Measurements from ENCODE around the gene CMC1.
"Not testable (repeated sequence)": the region's sequence is repeated elsewhere in the genome, so short reads cannot be mapped to it uniquely, and the experiment has no call there.

CMC1 gene

DNA sequence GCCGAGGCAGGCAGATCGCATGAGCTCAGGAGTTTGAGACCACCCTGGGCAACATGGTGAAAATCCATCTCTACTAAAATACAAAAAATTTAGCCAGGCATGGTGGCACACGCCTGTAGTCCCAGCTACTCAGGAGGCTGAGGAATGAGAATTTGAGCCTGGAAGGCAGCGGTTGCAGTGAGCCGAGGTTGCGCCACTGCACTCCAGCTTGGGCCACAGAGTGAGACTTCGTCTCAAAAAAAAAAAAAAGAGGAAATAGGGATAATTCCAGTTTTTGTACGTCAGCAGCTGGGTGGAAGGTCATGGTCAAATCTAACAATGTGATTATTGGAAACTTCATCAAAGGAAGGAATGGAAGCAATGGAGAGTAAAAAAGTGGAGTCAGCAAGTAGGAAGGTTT, 3.1 kb downstream of the CMC1 start:
- Histone ChIP-seq H3K4me3 (ENCODE audit: low read length) (no peak overlapping the region), H3K9ac (ENCODE audit: low read depth, low read length) (no peak overlapping the region), H3K9me3 (ENCODE audit: insufficient read depth, low read depth, low read length) (no peaks in the 10 kb centered on the region), H3K4me1 (ENCODE audit: insufficient read depth, low read length) (peaks cover 36% of the 10 kb centered on the region), H3K27me3 (ENCODE audit: insufficient read depth, low read length) (no peaks in the 10 kb centered on the region), H3K27ac (ENCODE audit: low read depth, low read length) (no peak overlapping the region), H3K36me3 (ENCODE audit: insufficient read depth, low read length) (no peaks in the 10 kb centered on the region)
- WGBS: 94% methylated on average over 8 of the region's 8 CpGs

DNA sequence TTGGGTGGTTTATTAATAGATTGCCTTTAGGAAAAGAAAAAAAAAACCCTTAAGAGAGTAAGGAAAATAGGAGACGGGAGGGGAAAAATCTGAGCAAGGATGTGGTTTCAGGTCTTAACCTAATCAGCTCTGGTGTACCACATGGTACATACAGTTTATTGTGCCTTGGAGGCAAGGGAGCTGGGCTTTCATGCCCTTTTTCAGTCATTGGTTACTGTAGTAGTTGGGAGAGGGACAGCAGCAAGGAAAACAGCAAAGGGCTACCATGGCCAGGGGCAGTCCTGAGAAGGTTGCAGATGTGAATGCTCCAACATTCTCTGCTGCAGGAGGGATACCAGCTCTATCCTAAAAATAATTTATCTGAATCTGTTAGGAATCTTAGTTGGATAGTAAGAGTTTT, 5.9 kb downstream of the CMC1 start:
- H3K27me3 ChIP-seq (ENCODE audit: insufficient read depth, low read length): no peaks in the 10 kb centered on the region
- no peaks in the 10 kb centered on the region for H3K9me3 ChIP-seq (ENCODE audit: insufficient read depth, low read depth, low read length)
- H3K4me3 ChIP-seq (ENCODE audit: low read length): no peak overlapping the region
- H3K36me3 ChIP-seq (ENCODE audit: insufficient read depth, low read length): 0 out of 2 replicates have a peak, but pooled peaks cover 3% of the 10 kb centered on the region
- WGBS: 85% methylated on average over 1 of the region's 1 CpG
- H3K9ac ChIP-seq (ENCODE audit: low read depth, low read length): no peak overlapping the region
- no peak overlapping the region for H3K27ac ChIP-seq (ENCODE audit: low read depth, low read length)
- peaks cover 28% of the 10 kb centered on the region for H3K4me1 ChIP-seq (ENCODE audit: insufficient read depth, low read length)

DNA sequence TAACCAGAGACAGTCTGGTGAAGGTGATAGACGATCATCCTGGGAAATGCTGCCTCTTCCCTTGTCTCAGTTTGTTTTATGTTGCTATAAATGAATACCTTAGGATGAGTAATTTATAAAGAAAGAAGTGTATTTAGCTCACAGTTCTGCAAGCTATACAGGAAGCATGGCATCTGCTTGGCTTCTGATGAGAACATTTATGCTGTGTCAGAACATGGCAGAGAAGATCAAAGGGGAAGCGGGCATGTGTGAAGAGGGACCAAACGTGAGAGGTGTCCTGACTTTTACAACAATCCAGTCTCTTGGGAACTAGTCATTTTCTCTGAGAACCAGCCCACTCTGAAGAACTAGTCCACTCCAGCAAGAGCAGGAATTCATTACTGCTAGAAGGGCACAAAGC, 9.6 kb downstream of the CMC1 start:
- Histone ChIP-seq H3K27me3 (ENCODE audit: insufficient read depth, low read length) (no peaks in the 10 kb centered on the region), H3K27ac (ENCODE audit: low read depth, low read length) (no peak overlapping the region), H3K4me1 (ENCODE audit: insufficient read depth, low read length) (peaks cover 37% of the 10 kb centered on the region), H3K9ac (ENCODE audit: low read depth, low read length) (no peak overlapping the region), H3K4me3 (ENCODE audit: low read length) (no peak overlapping the region), H3K36me3 (ENCODE audit: insufficient read depth, low read length) (0 out of 2 replicates have a peak, but pooled peaks cover 3% of the 10 kb centered on the region), H3K9me3 (ENCODE audit: insufficient read depth, low read depth, low read length) (no peaks in the 10 kb centered on the region)
- 90% methylated on average over 3 of the region's 3 CpGs for WGBS

DNA sequence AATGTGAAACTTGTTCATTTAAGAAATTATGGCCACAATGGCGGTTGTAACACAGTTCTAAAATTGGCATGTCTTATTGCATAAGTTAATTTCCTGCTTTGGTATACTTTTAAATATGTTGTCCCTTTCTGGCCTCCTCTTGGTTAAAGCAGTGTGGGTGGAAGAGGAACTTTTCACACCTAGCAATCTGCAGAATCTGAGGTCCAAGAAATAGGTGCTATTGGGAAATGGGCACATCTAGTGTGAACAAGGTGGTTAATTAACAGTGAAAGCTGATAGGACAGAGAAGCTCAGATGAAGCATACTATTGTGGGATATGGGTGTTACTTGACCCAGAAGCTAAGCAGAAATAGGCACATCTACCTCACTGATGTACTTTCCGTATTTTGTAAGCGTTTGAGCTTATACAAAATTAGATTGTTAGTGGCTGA, 10.6 kb downstream of the CMC1 start:
- Histone ChIP-seq H3K36me3 (ENCODE audit: insufficient read depth, low read length) (0 out of 2 replicates have a peak, but pooled peaks cover 3% of the 10 kb centered on the region), H3K4me3 (ENCODE audit: low read length) (no peak overlapping the region), H3K9ac (ENCODE audit: low read depth, low read length) (no peak overlapping the region), H3K9me3 (ENCODE audit: insufficient read depth, low read depth, low read length) (no peaks in the 10 kb centered on the region), H3K4me1 (ENCODE audit: insufficient read depth, low read length) (peaks cover 33% of the 10 kb centered on the region), H3K27ac (ENCODE audit: low read depth, low read length) (no peak overlapping the region), H3K27me3 (ENCODE audit: insufficient read depth, low read length) (no peaks in the 10 kb centered on the region)
- 89% methylated on average over 3 of the region's 3 CpGs for WGBS

DNA sequence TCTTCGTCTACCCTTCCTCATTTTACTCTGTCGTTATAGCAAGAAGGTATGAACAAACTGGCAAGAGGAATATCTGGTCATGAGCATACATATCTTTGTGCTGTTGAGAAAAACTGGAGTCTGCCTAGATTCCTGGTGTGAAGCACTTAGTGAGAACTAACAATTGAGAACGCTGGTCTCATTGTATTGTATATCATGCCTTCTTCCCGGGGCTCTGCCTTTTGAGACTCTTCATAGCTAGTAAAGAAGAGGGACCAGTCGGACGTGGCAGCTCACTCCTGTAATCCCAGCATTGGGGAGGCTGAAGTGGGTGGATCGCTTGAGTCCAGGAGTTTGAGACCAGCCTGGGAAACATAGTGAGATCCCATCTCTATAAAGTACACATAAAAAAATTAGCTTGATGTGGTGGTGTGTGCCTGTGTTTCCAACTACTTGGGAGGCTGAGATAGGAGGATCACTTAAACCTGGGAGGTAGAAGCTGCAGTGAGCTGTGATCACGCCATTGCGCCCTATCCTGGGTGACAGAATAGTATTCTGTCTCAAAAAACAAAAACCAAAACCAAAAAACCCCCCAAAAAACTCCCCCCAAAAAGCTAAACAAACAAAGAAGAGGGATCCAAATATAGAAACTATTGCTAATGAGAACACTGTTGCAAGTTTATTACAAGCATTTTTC, 11.8 kb downstream of the CMC1 start:
- WGBS: 61% methylated on average over 7 of the region's 9 CpGs
- no peaks in the 10 kb centered on the region for H3K9me3 ChIP-seq (ENCODE audit: insufficient read depth, low read depth, low read length)
- no peaks in the 10 kb centered on the region for H3K27me3 ChIP-seq (ENCODE audit: insufficient read depth, low read length)
- H3K4me1 ChIP-seq (ENCODE audit: insufficient read depth, low read length): peaks cover 28% of the 10 kb centered on the region
- no peak overlapping the region for H3K9ac ChIP-seq (ENCODE audit: low read depth, low read length)
- H3K36me3 ChIP-seq (ENCODE audit: insufficient read depth, low read length): 0 out of 2 replicates have a peak, but pooled peaks cover 3% of the 10 kb centered on the region
- H3K4me3 ChIP-seq (ENCODE audit: low read length): no peak overlapping the region
- no peak overlapping the region for H3K27ac ChIP-seq (ENCODE audit: low read depth, low read length)

DNA sequence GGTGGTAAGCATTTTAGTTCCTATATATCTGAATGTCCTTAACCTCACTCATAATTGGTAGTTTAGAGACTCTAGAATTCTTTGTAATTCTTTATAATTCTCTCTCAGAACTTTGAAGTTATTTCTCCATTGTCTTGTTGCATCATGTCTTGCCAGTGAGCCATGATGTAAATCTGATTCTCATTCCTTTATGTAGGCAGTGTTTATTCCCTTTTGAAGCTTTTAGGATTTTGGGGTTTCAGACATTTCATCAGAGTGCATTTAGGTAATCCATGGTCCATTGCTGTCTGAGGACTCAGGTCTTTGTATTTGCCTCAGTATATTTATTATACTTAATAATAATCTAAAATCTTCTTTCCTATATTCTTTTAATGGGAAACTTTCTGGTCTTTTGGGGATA, 20.6 kb downstream of the CMC1 start:
- Histone ChIP-seq H3K27me3 (ENCODE audit: insufficient read depth, low read length) (no peaks in the 10 kb centered on the region), H3K9ac (ENCODE audit: low read depth, low read length) (no peak overlapping the region), H3K4me1 (ENCODE audit: insufficient read depth, low read length) (no peaks in the 10 kb centered on the region), H3K4me3 (ENCODE audit: low read length) (no peak overlapping the region), H3K9me3 (ENCODE audit: insufficient read depth, low read depth, low read length) (no peaks in the 10 kb centered on the region), H3K36me3 (ENCODE audit: insufficient read depth, low read length) (peaks cover 20% of the 10 kb centered on the region; the same call in 1 of the 2 replicates), H3K27ac (ENCODE audit: low read depth, low read length) (no peak overlapping the region)

DNA sequence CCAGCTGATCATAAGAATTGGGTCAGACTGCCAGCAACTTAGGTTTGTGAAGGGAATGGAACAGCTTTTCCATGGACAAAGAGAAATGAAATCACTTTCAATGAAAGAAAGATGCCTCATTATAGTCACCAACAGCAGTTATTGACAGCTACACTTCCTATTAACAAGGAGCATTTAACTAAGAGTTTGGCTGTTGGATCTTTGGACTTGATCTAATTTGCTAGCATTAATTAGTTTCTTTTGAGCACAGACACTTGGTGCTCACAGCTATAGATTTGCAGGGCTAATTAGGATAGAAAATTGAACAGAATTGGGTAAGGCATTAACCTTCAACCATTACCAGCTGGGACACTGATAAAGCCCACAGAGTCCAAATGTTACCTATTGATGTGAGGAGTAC, 24.2 kb downstream of the CMC1 start:
- H3K9me3 ChIP-seq (ENCODE audit: insufficient read depth, low read depth, low read length): no peaks in the 10 kb centered on the region
- H3K27me3 ChIP-seq (ENCODE audit: insufficient read depth, low read length): no peaks in the 10 kb centered on the region
- H3K4me1 ChIP-seq (ENCODE audit: insufficient read depth, low read length): no peaks in the 10 kb centered on the region
- H3K9ac ChIP-seq (ENCODE audit: low read depth, low read length): no peak overlapping the region
- peaks cover 20% of the 10 kb centered on the region for H3K36me3 ChIP-seq (ENCODE audit: insufficient read depth, low read length)
- no peak overlapping the region for H3K4me3 ChIP-seq (ENCODE audit: low read length)
- H3K27ac ChIP-seq (ENCODE audit: low read depth, low read length): no peak overlapping the region

DNA sequence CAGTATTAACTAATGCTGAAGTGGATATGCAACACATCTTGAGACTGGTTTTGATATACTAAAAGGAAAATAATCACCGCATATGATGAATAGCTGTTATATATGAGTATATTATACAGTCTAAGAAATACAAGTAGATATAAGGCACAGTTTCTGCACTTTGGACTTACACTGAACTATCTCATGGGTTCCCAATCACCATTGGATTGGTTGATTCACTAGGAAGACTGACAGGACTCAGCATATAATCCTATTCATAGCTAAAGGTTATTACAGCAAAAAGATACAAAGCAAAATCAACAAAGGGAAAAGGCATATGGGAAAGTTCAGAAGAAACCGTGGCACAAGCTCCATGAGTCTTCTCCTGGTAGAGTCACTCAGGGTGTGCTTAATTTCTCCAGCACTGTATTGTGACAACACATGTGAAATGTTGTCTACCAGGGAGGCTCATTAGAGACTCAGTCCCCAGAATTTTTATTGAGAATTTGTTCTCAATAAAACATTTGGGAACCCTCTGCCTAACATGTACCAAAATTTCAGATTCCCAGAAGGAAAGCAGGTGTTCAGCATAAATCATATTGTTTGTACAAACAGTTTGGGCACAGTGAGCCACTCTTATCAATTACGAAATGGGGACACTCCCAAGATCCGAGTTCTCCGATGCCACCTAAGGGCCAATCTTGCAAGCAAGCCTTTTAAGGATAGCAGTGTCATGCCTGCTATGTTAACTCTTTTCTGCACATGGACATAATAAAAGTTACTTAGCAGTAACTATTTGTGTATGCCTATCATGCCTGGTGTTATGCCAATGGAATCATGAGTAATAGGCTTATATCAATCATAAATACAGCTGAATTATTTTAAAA, 26.8 kb downstream of the CMC1 start:
- Histone ChIP-seq H3K27me3 (ENCODE audit: insufficient read depth, low read length) (no peaks in the 10 kb centered on the region), H3K27ac (ENCODE audit: low read depth, low read length) (no peak overlapping the region), H3K9ac (ENCODE audit: low read depth, low read length) (no peak overlapping the region), H3K4me1 (ENCODE audit: insufficient read depth, low read length) (no peaks in the 10 kb centered on the region), H3K36me3 (ENCODE audit: insufficient read depth, low read length) (peaks cover 20% of the 10 kb centered on the region), H3K9me3 (ENCODE audit: insufficient read depth, low read depth, low read length) (0 out of 2 replicates have a peak, but pooled peaks cover 3% of the 10 kb centered on the region), H3K4me3 (ENCODE audit: low read length) (no peak overlapping the region)
- WGBS: 88% methylated on average over 5 of the region's 5 CpGs

DNA sequence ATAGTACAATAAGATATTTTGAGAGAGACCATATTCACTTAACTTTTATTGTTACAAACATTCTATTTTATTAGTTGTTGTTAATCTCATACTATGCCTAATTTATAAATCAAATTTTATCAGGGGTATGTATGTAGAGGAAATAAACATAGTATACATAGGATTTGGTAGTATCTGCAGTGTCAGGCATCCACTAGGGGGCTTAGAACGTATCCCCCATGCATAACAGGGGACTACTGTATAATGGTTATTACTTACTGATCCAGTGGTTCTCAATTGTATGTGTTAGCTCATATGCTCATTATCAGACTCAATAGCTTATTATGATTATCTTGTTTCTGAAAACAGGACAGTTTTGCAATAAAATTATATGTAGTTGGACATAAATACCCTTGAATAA, 27.6 kb downstream of the CMC1 start:
- no peak overlapping the region for H3K27ac ChIP-seq (ENCODE audit: low read depth, low read length)
- H3K4me3 ChIP-seq (ENCODE audit: low read length): no peak overlapping the region
- H3K27me3 ChIP-seq (ENCODE audit: insufficient read depth, low read length): no peaks in the 10 kb centered on the region
- H3K4me1 ChIP-seq (ENCODE audit: insufficient read depth, low read length): no peaks in the 10 kb centered on the region
- peaks cover 12% of the 10 kb centered on the region for H3K36me3 ChIP-seq (ENCODE audit: insufficient read depth, low read length)
- no peak overlapping the region for H3K9ac ChIP-seq (ENCODE audit: low read depth, low read length)
- 92% methylated on average over 1 of the region's 1 CpG for WGBS
- 0 out of 2 replicates have a peak, but pooled peaks cover 9% of the 10 kb centered on the region for H3K9me3 ChIP-seq (ENCODE audit: insufficient read depth, low read depth, low read length)

DNA sequence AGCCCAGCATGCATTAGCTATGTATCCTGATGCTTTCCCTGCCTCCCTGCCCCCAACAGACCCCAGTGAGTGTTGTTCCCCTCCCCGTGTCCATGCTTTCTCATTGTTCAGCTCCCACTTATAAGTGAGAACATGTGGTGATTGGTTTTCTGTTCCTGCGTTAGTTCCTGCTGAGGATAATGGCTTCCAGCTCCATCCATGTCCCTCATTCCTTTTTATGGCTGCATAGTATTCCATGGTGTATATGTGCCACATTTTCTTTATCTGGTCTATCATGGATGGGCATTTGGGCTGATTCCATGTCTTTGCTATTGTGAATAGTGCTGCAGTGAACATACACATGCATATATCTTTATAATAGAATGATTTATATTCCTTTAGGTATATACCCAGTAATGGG, 28.5 kb downstream of the CMC1 start:
- H3K4me3 ChIP-seq (ENCODE audit: low read length); H3K36me3 ChIP-seq (ENCODE audit: insufficient read depth, low read length); H3K9me3 ChIP-seq (ENCODE audit: insufficient read depth, low read depth, low read length); H3K27me3 ChIP-seq (ENCODE audit: insufficient read depth, low read length); H3K9ac ChIP-seq (ENCODE audit: low read depth, low read length); H3K27ac ChIP-seq (ENCODE audit: low read depth, low read length); H3K4me1 ChIP-seq (ENCODE audit: insufficient read depth, low read length): not testable (repeated sequence)
- 82% methylated on average over 2 of the region's 2 CpGs for WGBS

DNA sequence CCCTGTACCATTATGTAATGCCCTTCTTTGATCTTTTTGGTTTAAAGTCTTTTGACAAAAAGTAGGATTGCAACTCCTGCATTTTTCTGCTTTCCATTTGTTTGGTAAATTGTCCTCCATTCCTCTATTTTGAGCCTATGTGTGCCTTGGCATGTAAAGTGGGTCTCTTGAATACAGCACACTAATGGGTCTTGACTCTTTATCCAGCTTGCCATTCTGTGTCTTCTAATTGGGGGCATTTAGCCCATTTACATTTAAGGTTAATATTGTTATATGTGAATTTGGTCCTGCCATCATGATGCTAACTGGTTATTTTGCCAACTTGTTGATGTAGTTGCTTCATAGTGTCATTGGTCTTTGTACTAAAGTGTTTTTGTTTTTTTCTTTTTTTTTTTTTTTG, 32.4 kb downstream of the CMC1 start:
- Histone ChIP-seq H3K4me1 (ENCODE audit: insufficient read depth, low read length) (no peaks in the 10 kb centered on the region), H3K9ac (ENCODE audit: low read depth, low read length) (no peak overlapping the region), H3K27me3 (ENCODE audit: insufficient read depth, low read length) (no peaks in the 10 kb centered on the region), H3K36me3 (ENCODE audit: insufficient read depth, low read length) (peaks cover 8% of the 10 kb centered on the region), H3K9me3 (ENCODE audit: insufficient read depth, low read depth, low read length) (0 out of 2 replicates have a peak, but pooled peaks cover 9% of the 10 kb centered on the region), H3K27ac (ENCODE audit: low read depth, low read length) (no peak overlapping the region), H3K4me3 (ENCODE audit: low read length) (no peak overlapping the region)
